Testis (tissue), 3 donors: ENCODE results near the gene SLC6A5. TPM values are rescaled to one million over a fixed set of nuclear protein-coding genes. Genes with fewer than 3 reads are reported as not detected.
"Not testable (repeated sequence)": the region's sequence is repeated elsewhere in the genome, so short reads cannot be mapped to it uniquely, and the experiment has no call there.

Experiments used
- DNase-seq: peaks from one replicate; pipeline ENCODE4 v3.0.0-alpha.2; 2019
- H3K27ac ChIP-seq, 2 donors: fragments of 200-600 bp; sonication (generic); one replicate each; pipeline ENCODE4 v1.5.1; 2019
- H3K27me3 ChIP-seq: fragments of 200-600 bp; sonication (generic); one replicate; pipeline ENCODE4 v1.5.1; 2019
- H3K36me3 ChIP-seq: fragments of 200-600 bp; sonication (generic); one replicate; pipeline ENCODE4 v1.5.1; 2017; ENCODE audit warnings: low read depth; ENCODE audit errors: missing control alignments
- H3K4me1 ChIP-seq: fragments of 200-600 bp; sonication (generic); one replicate; pipeline ENCODE4 v1.5.1; 2019
- H3K4me3 ChIP-seq, 2 donors: fragments of 200-600 bp; sonication (generic); one replicate each; pipeline ENCODE4 v1.5.1; 2017 to 2019
- H3K9me3 ChIP-seq: fragments of 200-600 bp; sonication (generic); one replicate; pipeline ENCODE4 v1.5.1; 2017
- POLR2A ChIP-seq: fragments of 450-650 bp; IDR thresholded peaks from one replicate; pipeline ENCODE4 v1.6.1; 2017; ENCODE audit warnings: antibody characterized with exemption, mild to moderate bottlenecking, moderate library complexity
- WGBS, 2 donors: methylation state at CpG; one replicate each; pipeline ENCODE4 v1.1.5; 2018; 5-methylcytosine and 5-hydroxymethylcytosine counted together
- intact Hi-C: fragments of 100-400 bp; cut with DNase I; formaldehyde crosslinking; loops from one replicate; pipeline ENCODE4 v1.15.1; 2023; ENCODE audit warnings: low total_unique reads
- polyA plus RNA-seq: library from polyadenylated mRNA; stranded (reverse); fragments of 350-450 nt; fragmentation: Illumina TruSeq; extraction: RNeasy Lipid Tissue Mini Kit (QIAGEN cat#74804); gene quantifications from one replicate; pipeline ENCODE4 v1.2.3, GENCODE V29; 2014; ENCODE audit warnings: low read depth, low replicate concordance; ENCODE audit not compliant: insufficient read depth
- total RNA-seq, 2 donors: library from RNA; depleted of rRNA; stranded (reverse); fragments of >200 nt; gene quantifications; one replicate each; pipeline ENCODE4 v1.2.3, GENCODE V29; 2016
- TF ChIP-seq, protein P1 (sequence below), 3 experiments: fragments of 450-650 bp in 2 of 3; fragments of 200-600 bp in 1 of 3; sonication (generic) in 1 of 3; IDR thresholded peaks; one replicate each; pipeline ENCODE4 v1.5.1; 2016 to 2019; ENCODE audit warnings: antibody characterized with exemption in 3 of 3, mild to moderate bottlenecking in 2 of 3, moderate library complexity in 1 of 3

The SLC6A5 gene
- total and polyA plus RNA-seq, 3 donors from 2014 or later: 1.5 to 2.1 (median 1.9) TPM

DNA sequence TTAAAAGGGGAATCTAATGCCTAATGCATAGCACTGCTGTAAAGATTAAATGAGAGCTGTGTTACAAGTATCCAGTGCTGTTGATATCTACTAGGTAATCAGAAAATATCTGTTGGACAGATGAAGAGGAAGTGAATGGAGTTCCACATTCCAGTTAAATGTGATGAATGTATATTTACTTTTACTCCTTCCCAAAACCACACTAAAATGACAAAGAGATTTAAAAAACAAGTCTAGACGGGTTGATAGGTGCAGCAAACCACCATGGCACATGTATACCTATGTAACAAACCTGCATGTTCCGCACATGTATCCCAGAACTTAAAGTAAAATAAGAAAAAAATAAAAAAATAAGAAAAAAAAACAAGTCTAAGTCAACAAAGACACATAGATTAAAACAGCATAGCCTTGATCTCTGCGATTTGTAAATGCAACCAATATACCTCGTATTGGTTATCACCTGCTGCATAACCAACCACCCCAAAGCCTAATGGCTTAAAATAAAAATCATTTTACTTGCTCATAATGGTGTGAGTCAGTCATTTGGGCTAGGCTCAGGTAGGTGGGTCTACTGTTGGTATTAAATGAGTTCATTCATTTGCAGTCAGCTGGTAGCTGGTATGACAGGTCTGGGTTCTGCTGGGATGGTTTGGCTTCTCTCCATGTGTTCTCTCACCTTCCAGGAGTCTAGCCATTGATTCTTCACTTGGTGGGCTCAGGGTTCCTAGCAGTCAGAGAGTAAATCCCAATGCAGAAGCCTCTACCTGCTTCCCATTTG is 39.7 kb upstream of the SLC6A5 start:
- intact Hi-C loops: no loop called here
- no peak for DNase-seq
- TF ChIP-seq POLR2A: no peak
- TF ChIP-seq, protein P1, sequence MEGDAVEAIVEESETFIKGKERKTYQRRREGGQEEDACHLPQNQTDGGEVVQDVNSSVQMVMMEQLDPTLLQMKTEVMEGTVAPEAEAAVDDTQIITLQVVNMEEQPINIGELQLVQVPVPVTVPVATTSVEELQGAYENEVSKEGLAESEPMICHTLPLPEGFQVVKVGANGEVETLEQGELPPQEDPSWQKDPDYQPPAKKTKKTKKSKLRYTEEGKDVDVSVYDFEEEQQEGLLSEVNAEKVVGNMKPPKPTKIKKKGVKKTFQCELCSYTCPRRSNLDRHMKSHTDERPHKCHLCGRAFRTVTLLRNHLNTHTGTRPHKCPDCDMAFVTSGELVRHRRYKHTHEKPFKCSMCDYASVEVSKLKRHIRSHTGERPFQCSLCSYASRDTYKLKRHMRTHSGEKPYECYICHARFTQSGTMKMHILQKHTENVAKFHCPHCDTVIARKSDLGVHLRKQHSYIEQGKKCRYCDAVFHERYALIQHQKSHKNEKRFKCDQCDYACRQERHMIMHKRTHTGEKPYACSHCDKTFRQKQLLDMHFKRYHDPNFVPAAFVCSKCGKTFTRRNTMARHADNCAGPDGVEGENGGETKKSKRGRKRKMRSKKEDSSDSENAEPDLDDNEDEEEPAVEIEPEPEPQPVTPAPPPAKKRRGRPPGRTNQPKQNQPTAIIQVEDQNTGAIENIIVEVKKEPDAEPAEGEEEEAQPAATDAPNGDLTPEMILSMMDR (IDR thresholded peaks at IDR 0.05): no peak
- Histone ChIP-seq H3K36me3 (no peaks in the 10 kb centered on the region), H3K27me3 (no peaks in the 10 kb centered on the region), H3K4me3 (no peak overlapping the region), H3K9me3 (no peaks in the 10 kb centered on the region), H3K4me1 (no peaks in the 10 kb centered on the region), H3K27ac (no peak overlapping the region)
- 85 to 88% methylated on average over 4 of the region's 4 CpGs for WGBS, 2 donors

DNA sequence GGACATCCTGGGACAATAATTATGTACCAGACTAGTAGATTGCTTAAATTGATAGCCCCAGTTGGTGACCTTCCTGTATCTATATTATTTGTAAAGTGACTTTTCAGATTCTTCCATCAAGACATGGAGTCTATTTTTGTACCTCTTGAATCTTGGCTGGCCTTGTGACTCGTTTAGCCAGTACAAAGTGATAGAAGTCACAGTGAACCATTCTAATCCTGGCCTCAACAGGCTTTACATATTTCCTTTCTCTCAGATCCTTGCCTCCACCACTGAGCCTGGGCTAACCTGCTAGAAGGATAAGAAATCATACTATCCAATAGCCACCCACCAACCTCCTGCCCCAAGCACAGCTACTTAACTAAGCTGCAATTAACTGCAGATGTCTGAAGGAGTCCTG is 37.5 kb upstream of the SLC6A5 start:
- Histone ChIP-seq H3K4me3 (no peak overlapping the region), H3K27ac (no peak overlapping the region), H3K4me1 (no peaks in the 10 kb centered on the region), H3K27me3 (no peaks in the 10 kb centered on the region), H3K9me3 (no peaks in the 10 kb centered on the region), H3K36me3 (no peaks in the 10 kb centered on the region)
- WGBS, 2 donors: 42 to 53% methylated on average over 1 of the region's 1 CpG
- TF ChIP-seq, protein P1 (IDR thresholded peaks at IDR 0.05): no peak
- no peak for TF ChIP-seq POLR2A
- intact Hi-C loops: no loop called here
- DNase-seq: no peak

DNA sequence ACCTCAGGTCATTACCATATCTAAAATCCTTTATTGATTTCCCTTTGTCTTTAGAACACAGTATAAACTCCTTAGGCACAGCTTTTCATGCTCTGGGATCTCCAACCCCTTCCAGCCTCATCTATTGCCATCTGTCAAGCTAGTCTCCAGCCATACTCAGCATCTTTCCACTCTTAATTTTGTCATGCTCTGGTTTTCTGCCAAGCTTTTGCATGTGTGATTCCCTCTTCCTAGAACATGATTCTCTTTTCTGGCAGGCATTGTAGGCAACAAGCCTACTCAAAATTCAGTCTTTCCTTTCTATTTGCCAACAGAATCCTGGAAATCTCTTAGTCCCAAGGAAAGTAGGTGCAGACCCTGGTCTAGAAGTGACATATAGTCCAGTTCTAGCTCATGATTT is 35.5 kb upstream of the SLC6A5 start:
- Histone ChIP-seq H3K4me3 (no peak overlapping the region), H3K27me3 (no peaks in the 10 kb centered on the region), H3K4me1 (no peaks in the 10 kb centered on the region), H3K9me3 (no peaks in the 10 kb centered on the region), H3K36me3 (no peaks in the 10 kb centered on the region), H3K27ac (no peak overlapping the region)
- TF ChIP-seq, protein P1 (IDR thresholded peaks at IDR 0.05): no peak
- TF ChIP-seq POLR2A: no peak
- no peak for DNase-seq
- intact Hi-C loops: no loop called here

DNA sequence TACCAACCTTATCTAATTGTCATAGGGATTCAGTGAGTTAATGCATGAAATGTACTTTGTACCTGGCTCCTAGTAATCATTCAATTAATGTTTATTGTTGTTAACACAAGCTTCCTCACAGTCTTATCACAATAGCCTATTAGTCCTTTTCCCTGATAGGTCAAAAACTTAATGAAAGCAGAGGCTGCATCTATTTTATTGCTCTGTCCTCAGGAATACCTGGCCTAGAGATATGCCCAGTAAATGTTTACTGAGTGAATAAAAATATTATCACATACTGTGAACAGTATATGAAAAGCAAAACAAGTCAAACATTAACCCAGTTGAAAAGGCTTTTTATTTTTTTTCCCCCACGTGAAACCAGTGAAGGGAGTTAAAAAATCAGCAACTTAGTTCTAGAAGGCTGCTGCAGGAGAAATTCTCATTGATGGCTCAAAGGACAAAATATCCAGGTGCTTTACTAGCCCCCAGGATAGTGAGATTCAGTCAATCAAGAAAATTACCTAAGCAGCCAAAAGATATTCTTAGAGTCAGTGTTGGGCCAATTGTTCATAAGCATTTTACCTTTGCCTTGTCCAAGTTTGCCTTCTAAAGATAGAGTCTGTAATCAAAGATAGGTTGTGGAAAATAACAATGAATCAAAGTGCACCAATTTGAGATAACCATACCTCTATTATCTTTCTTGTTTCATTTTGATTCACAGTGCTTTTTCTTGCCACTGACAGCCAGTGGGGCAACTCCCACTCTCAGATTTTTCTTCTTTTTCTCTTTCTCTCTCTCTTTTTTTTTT is 34.4 kb upstream of the SLC6A5 start:
- DNase-seq: no peak
- Histone ChIP-seq H3K9me3 (no peaks in the 10 kb centered on the region), H3K27me3 (no peaks in the 10 kb centered on the region), H3K4me3 (no peak overlapping the region), H3K27ac (peak overlapping the region in 1 of 2 donors; percentile 20), H3K4me1 (no peaks in the 10 kb centered on the region), H3K36me3 (no peaks in the 10 kb centered on the region)
- intact Hi-C loops: no loop called here
- TF ChIP-seq, protein P1 (IDR thresholded peaks at IDR 0.05): no peak
- no peak for TF ChIP-seq POLR2A
- WGBS, 2 donors: 38 to 54% methylated on average over 1 of the region's 1 CpG

DNA sequence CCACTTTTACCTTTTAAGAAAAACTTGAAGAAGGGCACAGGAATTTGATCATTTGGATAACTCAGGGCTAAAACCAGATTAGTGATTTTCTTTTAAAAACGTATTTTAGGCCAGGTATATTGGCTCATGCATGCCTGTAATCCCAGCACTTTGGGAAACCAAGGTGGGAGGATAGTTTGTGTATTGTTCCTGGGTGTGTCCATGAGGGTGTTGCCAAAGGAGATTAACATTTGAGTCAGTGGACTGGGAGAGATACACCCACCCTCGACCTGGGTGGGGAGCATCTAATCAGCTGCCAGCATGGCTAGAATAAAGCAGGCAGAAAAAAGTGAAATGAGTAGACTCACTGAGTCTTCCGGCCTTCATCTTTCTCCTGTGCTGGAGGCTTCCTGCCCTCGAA is 33.3 kb upstream of the SLC6A5 start:
- H3K4me1 ChIP-seq, H3K4me3 ChIP-seq, intact Hi-C loops, DNase-seq, H3K27ac ChIP-seq, H3K9me3 ChIP-seq, H3K36me3 ChIP-seq, H3K27me3 ChIP-seq: not testable (repeated sequence)
- 55 to 59% methylated on average over 4 of the region's 4 CpGs for WGBS, 2 donors
